Activated CD8-positive, alpha-beta memory T cell treated with anti-CD3 and anti-CD28 coated beads, Interleukin-2, amount 10 ng/mL, durations not matched to agents 7 days and 5 days (primary cell): Measurements from ENCODE around the gene HOXA7. TPM values are rescaled to one million over a fixed set of nuclear protein-coding genes. Genes with fewer than 3 reads are reported as not detected.

Experiments
- ATAC-seq: fragments of 150-1000 bp; cut with Tn5 transposase; one replicate; pipeline ENCODE4 v1.10.0; 2021; ENCODE audit warnings: moderate library complexity
- CTCF ChIA-PET: fragments of 350-600 bp; sonication (Branson Sonifier 250); formaldehyde crosslinking; loops from one replicate; lab custom pipeline; 2021; ENCODE audit warnings: antibody characterized with exemption; lab: Charles Lee
- DNase-seq: peaks from one replicate; pipeline ENCODE4 v3.0.0-alpha.2; 2020
- H3K27ac Mint-ChIP-seq: one replicate; pipeline ENCODE4 v1.8.0; 2021; ENCODE audit warnings: mild to moderate bottlenecking, mixed read lengths
- H3K27me3 Mint-ChIP-seq: one replicate; pipeline ENCODE4 v1.8.0; 2021; ENCODE audit warnings: mixed read lengths
- H3K36me3 Mint-ChIP-seq: one replicate; pipeline ENCODE4 v1.8.0; 2021; ENCODE audit warnings: mild to moderate bottlenecking, mixed read lengths
- H3K4me1 Mint-ChIP-seq: one replicate; pipeline ENCODE4 v1.8.0; 2021; ENCODE audit warnings: mixed read lengths
- H3K4me3 Mint-ChIP-seq: one replicate; pipeline ENCODE4 v1.8.0; 2021; ENCODE audit warnings: mild to moderate bottlenecking, moderate library complexity, mixed read lengths
- H3K9me3 Mint-ChIP-seq: one replicate; pipeline ENCODE4 v1.8.0; 2022; ENCODE audit warnings: low read depth, mixed read lengths
- total RNA-seq, 2 experiments: library from RNA; stranded (reverse); gene quantifications; one replicate each; pipeline ENCODE4 v1.2.3, GENCODE V29; 2021

The HOXA7 gene
- total RNA-seq, result not detected

DNA sequence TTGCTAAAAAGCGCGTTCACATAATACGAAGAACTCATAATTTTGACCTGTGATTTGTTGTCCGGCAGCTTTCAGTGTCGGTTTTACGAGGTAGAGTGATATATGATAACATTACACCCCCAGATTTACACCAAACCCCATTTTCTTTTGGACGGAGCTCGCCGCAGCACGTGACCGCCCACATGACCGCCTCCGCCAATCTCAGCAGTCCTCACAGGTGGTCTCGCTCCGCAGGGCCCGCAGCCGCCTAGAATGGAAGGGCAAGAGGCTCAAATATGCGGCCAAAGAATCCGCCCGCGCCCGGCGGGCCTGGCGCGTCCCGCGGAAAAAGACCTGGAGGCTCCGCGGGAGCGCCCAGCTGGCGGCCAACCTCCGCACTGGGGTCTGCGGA, at the start of gene HOXA7:
Gene HOXA7, minus strand, starts transcription at position 168 of the 391 bp plus-strand sequence. Its CDS starts 130 bp downstream, at position 38.
- DNase-seq (no peak), ATAC-seq (no peak)
- Mint-ChIP-seq H3K36me3 (peaks cover 3% of the 10 kb centered on the region), H3K4me1 (peaks cover 25% of the 10 kb centered on the region), H3K27ac (peak within 1 kb of the TSS; percentile 64), H3K9me3 (no peaks in the 10 kb centered on the region), H3K4me3 (peak within 1 kb of the TSS; percentile 36), H3K27me3 (peaks cover 89% of the 10 kb centered on the region)
- CTCF ChIA-PET, result interaction anchor here (1.5 kb wide), 1 partner anchor 9 kb away, joined by 6 read pairs; the partner anchor contains the start of gene HOXA9

DNA sequence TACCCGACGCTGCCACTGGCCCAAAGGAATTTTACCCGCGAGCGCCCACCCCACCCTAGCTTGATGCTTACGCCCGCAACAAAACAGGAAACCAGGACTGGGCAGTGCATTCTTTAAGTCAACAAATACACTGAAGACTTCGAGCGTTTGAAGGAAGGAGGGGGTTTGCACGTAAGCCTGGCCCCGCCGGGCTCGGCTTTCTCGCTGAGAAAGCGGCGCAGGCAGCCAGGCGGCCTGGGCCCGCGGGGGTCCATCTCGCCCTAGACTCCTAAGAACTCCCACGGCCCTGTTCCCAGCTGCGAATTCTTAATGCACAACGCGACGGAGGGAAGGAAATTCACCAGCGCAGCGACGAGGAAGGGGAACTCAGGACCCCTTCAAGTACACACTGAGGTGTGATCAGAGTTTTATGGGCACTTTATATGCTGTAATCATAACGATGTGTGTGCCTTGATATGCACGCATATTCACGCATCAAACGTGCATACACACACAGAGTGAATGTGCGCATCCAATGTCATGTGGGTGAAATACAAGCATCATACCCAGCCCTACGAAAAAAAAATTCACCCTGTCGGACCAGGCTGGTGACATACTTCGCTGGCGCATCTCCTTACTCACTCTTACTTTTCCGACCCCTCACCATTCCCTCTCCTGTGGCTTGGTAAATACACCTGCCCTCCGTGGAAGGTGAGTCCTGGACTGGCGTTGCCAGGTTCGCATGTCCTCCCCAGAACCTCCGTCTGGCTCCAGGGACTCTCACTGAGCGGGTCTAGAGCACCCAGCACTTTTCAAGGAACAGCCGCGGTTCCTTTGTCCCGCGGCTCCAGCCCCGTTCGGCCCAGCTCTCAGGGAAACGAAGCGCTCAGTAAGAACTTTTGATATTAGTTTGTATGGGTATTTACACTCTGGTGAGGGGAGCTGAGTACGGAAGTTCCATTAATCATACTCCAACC, 49.1 kb upstream of the HOXA7 start:
- ATAC-seq, result no peak
- H3K36me3 Mint-ChIP-seq, result no peaks in the 10 kb centered on the region
- H3K9me3 Mint-ChIP-seq, result no peaks in the 10 kb centered on the region
- DNase-seq, result no peak
- no peak overlapping the region for H3K4me3 Mint-ChIP-seq
- peaks cover 98% of the 10 kb centered on the region for H3K27me3 Mint-ChIP-seq
- no peak overlapping the region for H3K27ac Mint-ChIP-seq
- peaks cover 28% of the 10 kb centered on the region for H3K4me1 Mint-ChIP-seq
- CTCF ChIA-PET, result interaction anchor here (2.5 kb wide), 1 partner anchor 10 kb away, joined by 8 read pairs; no protein-coding TSS in a partner anchor

DNA sequence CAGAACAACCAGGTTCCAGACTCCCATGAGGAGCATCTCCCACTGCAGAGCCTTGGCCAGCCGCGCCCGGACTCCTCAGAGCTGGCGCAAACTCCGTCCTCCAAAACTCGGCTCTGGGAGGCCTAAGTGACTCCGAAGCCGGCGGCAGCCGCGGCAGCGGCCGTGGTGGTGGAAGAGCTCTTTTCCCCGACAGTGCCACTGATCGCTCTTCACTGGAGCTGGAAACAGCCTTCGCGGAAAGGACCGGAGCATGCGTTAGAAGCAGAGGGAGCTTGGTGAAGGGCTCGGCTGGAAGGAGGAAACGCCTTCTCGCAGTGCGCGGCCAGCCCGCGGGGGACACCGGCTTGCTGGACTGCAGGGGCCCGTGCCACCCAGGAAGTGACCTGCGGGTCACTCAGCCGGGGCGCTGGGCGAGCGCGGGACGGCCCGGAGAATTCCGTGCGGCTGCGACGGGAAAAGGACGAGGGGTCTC, 48.4 kb upstream of the HOXA7 start:
- peaks cover 27% of the 10 kb centered on the region for H3K4me1 Mint-ChIP-seq
- DNase-seq (peak; percentile 39), ATAC-seq (no peak)
- CTCF ChIA-PET, result interaction anchor here (2.5 kb wide), 1 partner anchor 9 kb away, joined by 8 read pairs; no protein-coding TSS in a partner anchor
- H3K27me3 Mint-ChIP-seq, result peaks cover 96% of the 10 kb centered on the region
- H3K36me3 Mint-ChIP-seq, result no peaks in the 10 kb centered on the region
- no peaks in the 10 kb centered on the region for H3K9me3 Mint-ChIP-seq
- no peak overlapping the region for H3K4me3 Mint-ChIP-seq
- H3K27ac Mint-ChIP-seq, result no peak overlapping the region

DNA sequence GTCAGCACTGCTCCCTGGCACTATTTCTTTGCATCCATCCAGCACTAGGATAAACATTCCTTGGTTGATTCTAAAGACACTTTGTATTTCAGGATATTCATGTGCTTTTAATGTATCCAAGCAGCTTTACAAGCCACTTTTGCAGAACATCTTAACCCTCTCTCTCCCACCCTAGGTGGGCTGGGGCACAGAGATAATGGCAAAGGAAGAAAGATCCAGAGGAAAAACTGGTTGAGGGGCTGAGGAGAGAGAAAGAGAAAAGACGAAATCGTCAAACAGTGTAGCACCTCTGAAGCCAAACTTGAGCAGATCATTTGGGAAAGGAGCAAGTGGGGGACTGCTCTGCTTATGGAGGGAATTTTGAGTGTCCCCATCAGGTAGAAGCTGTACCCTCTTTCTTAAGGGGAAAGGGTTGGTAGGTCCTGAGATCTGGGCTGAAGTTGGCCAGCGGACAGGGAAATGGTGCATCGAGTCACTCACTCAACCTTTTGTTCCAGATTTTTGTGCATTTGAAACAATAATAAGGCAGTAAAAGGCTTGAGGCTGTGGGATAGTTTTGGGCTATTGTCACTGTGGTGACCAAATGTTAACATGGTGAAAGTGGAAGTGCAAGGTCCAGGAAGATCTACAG, 47.6 kb upstream of the HOXA7 start:
- CTCF ChIA-PET, result interaction anchor here (0.6 to 2.5 kb wide), 4 partner anchors 8 to 55 kb away, joined by 3 to 8 read pairs (median 4); no protein-coding TSS in a partner anchor
- H3K4me3 Mint-ChIP-seq, result no peak overlapping the region
- DNase-seq (no peak), ATAC-seq (no peak)
- H3K27ac Mint-ChIP-seq, result no peak overlapping the region
- peaks cover 28% of the 10 kb centered on the region for H3K4me1 Mint-ChIP-seq
- H3K36me3 Mint-ChIP-seq, result no peaks in the 10 kb centered on the region
- no peaks in the 10 kb centered on the region for H3K9me3 Mint-ChIP-seq
- H3K27me3 Mint-ChIP-seq, result peaks cover 91% of the 10 kb centered on the region

DNA sequence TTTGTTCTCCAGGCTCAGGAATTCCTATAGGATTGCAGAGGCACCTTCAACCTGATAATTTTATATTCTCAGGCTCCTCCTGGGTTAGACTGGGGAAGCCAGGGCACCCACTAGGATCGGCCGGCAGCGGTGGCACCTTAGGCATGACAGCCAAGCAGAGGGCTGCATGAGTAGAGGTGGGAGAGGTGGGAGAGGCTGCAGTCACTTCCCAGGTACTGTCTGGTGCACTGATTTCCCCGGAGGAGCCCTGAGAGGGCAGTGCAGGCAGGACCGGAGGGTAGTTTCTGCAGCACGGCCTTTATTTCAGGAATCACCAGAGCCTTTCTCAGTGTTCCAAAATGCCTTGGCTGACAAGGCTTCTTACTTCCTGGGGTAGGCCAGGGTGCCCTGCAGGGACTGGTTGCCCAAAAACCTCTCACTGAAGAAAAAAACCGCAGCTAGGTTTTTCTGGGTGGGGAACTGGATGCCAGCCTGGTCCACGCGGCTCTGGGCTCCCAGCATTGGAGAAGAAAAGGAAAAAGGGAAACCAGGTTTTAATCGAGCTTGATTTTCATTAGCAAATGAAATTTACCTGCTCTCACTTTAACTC, 47.0 kb upstream of the HOXA7 start:
- Mint-ChIP-seq H3K4me3 (no peak overlapping the region), H3K27me3 (peaks cover 92% of the 10 kb centered on the region), H3K27ac (no peak overlapping the region), H3K36me3 (no peaks in the 10 kb centered on the region), H3K4me1 (peaks cover 30% of the 10 kb centered on the region), H3K9me3 (no peaks in the 10 kb centered on the region)
- CTCF ChIA-PET, result interaction anchor here (0.6 to 2.5 kb wide), 5 partner anchors 8 to 56 kb away, joined by 3 to 10 read pairs (median 4); no protein-coding TSS in a partner anchor
- DNase-seq (peak; percentile 15), ATAC-seq (no peak)

DNA sequence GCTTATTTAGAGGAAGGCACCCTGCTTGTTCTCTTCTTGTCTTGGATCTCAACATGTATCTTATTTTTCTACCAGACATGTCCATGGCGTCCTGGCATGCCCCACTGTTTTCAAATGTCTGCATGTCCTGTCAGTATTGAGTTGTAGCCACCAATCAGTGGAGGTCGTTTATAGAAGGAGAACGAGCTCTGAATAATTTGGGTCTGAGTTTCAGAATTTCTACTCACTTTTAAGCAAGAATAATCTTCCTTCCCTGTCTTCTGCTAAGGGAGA, 46.3 kb upstream of the HOXA7 start:
- H3K4me1 Mint-ChIP-seq, result peaks cover 30% of the 10 kb centered on the region

DNA sequence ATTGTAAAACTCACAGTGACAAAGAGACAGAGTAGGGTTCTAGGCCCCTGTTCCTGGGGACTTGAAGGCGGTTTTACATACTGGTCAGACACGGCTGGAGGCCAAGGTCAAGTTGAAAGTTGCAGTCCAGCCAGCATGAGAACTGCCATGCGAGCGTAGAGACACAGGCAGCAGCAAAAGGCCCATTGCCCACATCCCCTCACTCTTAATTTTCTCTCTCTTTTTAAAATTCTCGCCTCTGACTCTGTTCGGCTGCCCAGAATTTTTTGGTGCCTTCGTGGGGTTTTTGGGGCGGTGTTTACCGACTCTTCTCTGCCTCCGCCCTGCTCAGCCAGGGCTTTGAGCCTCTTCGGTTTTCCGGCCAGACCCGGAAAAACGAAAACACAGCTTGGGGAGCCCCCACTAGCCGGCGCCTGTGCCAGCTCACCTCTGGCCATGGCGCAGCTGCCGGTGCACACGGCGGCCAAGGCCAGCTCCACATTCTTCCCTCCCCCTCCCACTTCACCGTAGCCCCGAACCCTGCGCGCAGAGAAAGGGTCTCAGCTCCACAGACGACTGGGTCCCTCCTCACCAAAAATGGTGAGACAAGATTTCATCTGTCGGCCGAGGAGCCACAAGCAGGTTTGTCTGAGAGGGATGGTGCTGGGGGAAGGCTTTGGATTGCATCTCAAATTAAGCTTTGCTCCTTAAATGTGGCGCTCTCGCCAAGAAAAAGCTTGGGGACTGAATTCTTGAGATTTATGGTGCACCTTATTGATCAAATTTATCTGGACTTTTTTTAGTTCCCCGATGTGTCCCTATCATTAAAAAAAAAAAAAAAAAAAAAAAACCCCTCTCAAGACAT, 45.8 kb upstream of the HOXA7 start:
- no peak overlapping the region for H3K27ac Mint-ChIP-seq
- ATAC-seq (no peak), DNase-seq (no peak)
- peaks cover 30% of the 10 kb centered on the region for H3K4me1 Mint-ChIP-seq
- H3K27me3 Mint-ChIP-seq, result peaks cover 92% of the 10 kb centered on the region
- CTCF ChIA-PET, result interaction anchor here (1.2 to 2.4 kb wide), 2 partner anchors 9 to 23 kb away, joined by 4 to 10 read pairs; no protein-coding TSS in a partner anchor
- no peaks in the 10 kb centered on the region for H3K36me3 Mint-ChIP-seq
- H3K4me3 Mint-ChIP-seq, result no peak overlapping the region
- no peaks in the 10 kb centered on the region for H3K9me3 Mint-ChIP-seq

More for the DNA sequence above, 46.3 kb upstream of the HOXA7 start:
- Mint-ChIP-seq H3K27me3 (peaks cover 92% of the 10 kb centered on the region), H3K4me3 (no peak overlapping the region), H3K27ac (no peak overlapping the region), H3K9me3 (no peaks in the 10 kb centered on the region), H3K36me3 (no peaks in the 10 kb centered on the region)
- DNase-seq, result no peak
- no peak for ATAC-seq
- CTCF ChIA-PET, result interaction anchor here (1.2 to 2.4 kb wide), 2 partner anchors 9 to 23 kb away, joined by 4 to 10 read pairs; no protein-coding TSS in a partner anchor

DNA sequence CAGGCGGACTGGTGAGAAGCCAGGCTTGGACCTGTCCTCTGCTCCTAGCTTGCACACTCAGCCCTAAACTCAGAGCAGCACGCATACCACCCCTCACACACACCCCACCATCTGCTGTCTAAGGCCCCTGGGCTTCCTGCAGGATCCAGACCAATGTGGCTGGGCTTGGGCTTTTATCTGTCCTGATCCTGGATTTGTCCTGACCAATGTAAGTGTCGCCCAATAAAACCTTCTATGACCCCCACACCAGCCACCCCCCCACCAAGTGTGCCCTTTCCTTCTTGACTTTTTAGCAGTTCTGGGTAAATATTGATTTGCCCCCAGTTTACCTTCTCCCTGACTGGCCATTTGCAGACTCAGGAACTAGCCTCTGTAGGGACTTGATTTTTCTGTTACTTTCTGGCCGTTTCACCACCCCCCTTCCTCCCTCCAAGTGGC, 45.1 kb upstream of the HOXA7 start:
- H3K27ac Mint-ChIP-seq, result no peak overlapping the region
- H3K36me3 Mint-ChIP-seq, result no peaks in the 10 kb centered on the region
- no peak overlapping the region for H3K4me3 Mint-ChIP-seq
- CTCF ChIA-PET, result interaction anchor here (1.2 to 2.4 kb wide), 2 partner anchors 10 to 22 kb away, joined by 4 to 10 read pairs; no protein-coding TSS in a partner anchor
- peaks cover 30% of the 10 kb centered on the region for H3K4me1 Mint-ChIP-seq
- peaks cover 92% of the 10 kb centered on the region for H3K27me3 Mint-ChIP-seq
- no peak for DNase-seq
- no peak for ATAC-seq
- no peaks in the 10 kb centered on the region for H3K9me3 Mint-ChIP-seq

DNA sequence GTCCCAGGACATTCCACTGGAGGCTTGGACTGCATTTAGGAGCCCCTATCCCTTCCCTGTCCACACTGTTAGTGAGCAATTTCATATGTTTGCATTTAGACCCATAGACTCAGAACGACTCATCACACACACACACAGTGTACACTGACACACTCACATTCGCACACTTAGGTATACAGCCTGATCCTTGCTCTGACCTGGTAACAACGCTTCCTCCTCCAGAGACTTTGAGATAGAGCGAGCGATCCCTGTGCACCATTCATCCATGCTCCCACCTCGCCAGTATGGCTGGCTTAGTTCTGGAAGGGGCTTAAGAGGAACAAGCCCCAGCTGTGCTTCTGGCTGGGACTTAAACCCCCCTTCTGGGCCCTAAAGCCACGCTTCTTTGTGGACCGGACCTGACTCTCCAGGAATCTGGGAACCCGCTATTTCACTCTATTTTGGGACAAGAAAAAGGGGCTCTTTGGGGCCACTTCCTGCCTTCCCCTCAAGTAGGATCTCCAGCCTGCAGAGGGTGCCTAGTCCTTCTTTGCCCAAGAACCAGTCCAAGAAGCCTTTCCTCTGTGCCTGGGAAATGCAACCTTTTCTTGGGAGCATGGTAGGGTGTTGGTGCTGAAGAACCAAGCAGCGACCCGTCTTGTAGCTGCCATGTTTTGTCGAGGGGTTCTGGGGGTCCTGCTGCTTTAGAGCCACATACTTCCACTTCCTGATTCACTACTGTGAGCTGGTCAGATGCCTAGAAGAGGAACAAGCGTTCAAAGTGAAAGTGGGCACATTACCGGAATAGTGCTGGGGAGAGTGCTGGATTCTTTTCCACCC, 44.5 kb upstream of the HOXA7 start:
- CTCF ChIA-PET, result interaction anchor here (2.4 kb wide), 1 partner anchor 21 kb away, joined by 10 read pairs; no protein-coding TSS in a partner anchor
- peak overlapping the region; percentile 67 for H3K27ac Mint-ChIP-seq
- no peaks in the 10 kb centered on the region for H3K36me3 Mint-ChIP-seq
- DNase-seq (no peak), ATAC-seq (no peak)
- H3K4me1 Mint-ChIP-seq, result peaks cover 32% of the 10 kb centered on the region
- no peaks in the 10 kb centered on the region for H3K9me3 Mint-ChIP-seq
- peak overlapping the region; percentile 26 for H3K4me3 Mint-ChIP-seq
- peaks cover 91% of the 10 kb centered on the region for H3K27me3 Mint-ChIP-seq

DNA sequence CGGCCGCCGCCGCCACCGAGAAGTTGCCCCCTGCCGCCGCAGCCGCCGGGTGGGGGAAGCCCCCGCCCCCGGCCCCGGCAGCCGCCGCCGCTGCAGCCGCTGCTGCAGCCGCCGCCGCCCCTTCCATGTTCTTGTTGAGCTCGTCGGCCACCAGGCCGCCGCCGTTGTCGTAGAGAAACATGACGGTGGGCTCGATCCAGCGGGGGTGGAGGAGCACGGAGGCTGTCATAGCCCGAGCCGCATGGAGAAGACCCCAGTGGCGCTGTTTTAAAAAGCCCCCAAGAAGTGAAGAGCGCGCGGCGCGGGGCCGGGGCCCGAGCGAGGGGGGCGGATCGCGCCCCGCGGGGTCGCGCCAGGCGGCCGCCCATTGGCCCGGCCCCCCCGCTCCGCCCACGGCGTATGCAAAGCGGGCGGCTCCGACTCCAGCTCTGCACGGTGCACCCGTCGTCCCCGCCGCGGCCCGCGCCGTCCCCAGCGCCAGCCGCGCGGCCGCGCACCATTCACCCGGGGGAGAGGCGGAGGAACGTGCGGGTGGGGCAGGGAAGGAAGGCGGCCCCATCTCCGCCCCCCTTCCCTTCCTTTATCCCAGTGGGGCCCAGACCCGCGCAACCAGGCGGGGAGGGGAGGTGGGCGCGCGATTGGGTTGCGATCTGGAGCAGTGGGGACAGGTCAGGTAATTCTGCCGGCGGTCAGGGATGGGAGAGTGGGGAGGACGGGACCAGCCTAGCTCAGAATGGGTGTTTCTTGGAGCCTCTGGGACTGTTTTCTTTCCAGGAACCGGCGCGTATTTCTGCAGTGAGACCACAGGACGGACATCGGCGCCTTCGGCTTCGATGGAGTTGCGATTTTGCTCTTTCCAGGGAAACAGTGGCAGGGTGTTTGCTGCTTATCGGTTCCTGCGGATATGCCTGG, 43.6 kb upstream of the HOXA7 start, which contains the start of gene HOXA13:
Gene HOXA13, minus strand, starts transcription at position 243 of the 912 bp plus-strand sequence. Its CDS starts 14 bp downstream, at position 229.
- Mint-ChIP-seq H3K4me1 (peaks cover 28% of the 10 kb centered on the region), H3K27ac (peak within 1 kb of the TSS; percentile 67), H3K36me3 (no peaks in the 10 kb centered on the region), H3K9me3 (no peaks in the 10 kb centered on the region), H3K27me3 (peaks cover 89% of the 10 kb centered on the region), H3K4me3 (peak within 1 kb of the TSS; percentile 46)
- ATAC-seq (peak; percentile 54), DNase-seq (no peak)
- CTCF ChIA-PET, result interaction anchor here (1.6 kb wide), 1 partner anchor 13 kb away, joined by 5 read pairs; no protein-coding TSS in a partner anchor
